GM10847 (cell line): Measurements from ENCODE around the gene MARCOL.

ENCODE experiments used
- POLR2A ChIP-seq: IDR thresholded peaks from 2 replicates; pipeline ENCODE4 v1.6.1; 2011; ENCODE audit not compliant: insufficient read length; ENCODE audit errors: extremely low read depth

MARCOL gene, protein sequence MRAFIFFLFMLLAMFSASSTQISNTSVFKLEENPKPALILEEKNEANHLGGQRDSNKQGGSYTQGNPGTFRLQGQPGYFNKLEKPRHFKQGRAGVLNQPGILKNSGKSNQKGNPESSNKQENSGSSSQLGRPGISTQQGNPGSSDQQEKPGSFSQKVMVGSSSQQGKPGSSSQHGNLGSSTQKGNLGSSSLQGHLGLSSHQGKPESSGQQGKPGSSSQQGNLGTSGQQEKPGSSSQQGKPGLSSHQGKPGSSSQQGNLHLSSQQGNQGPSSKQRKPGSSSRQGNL

GRCh38 chr5:148238418-148238794 is at the start of gene MARCOL:
MARCOL (plus strand) TSS chr5:148238525; CDS start chr5:148238598, 73 bp downstream.
- TF ChIP-seq POLR2A = no peak

GRCh38 chr5:148191010-148191409 is 47.3 kb upstream of the MARCOL start:
- no peak for TF ChIP-seq POLR2A

DNA sequence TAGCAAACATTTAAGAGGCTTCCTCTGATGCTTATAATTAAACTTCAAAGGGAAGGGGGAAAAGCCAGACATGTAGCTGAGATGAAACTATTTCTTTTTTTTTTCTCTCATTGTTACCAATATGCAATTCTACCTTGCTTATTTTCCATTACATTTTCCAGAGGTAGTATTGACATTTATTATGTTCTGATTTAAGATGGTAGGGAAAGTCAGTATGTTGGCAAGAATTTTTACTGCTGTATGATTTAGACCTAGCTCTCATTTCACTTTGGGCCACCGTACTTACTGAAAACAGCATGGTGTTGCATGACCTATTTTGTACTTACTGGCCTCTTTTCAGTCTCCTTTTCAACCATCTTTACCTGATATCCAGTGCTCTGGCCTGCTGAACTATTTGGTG is 45.1 kb upstream of the MARCOL start:
- TF ChIP-seq POLR2A = no peak

GRCh38 chr5:148201151-148201550 is 37.2 kb upstream of the MARCOL start:
- no peak for TF ChIP-seq POLR2A

- TF ChIP-seq POLR2A = no peak
These were observed 35.7 kb upstream of the MARCOL start, which contains the start of gene SPINK6 for GRCh38 chr5:148202531-148203203. SPINK6 (plus strand) TSS chr5:148203042; CDS start chr5:148203097, 55 bp downstream.

- no peak for TF ChIP-seq POLR2A
These were observed 33.1 kb upstream of the MARCOL start for GRCh38 chr5:148205044-148205806.

GRCh38 chr5:148205865-148206264 is 32.5 kb upstream of the MARCOL start:
- TF ChIP-seq POLR2A = no peak

DNA sequence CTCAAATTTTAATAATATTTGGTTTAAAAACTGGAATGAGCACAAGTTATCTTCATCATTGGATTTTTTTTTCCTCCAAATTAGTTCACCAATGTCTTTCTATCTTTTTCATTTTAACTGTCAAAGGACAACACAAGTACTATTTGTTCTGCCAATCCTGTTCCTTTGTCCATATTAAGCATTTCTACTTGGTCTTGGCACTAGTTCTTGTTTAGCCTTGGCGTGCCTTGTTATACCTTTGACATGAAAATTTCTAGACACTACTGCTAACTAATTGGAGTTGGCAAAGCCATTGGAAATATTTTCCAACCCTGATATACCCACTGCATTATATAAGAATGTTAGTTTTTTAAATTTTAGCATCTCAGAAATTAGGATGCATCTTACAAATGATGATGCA is 31.7 kb upstream of the MARCOL start:
- TF ChIP-seq POLR2A = no peak

DNA sequence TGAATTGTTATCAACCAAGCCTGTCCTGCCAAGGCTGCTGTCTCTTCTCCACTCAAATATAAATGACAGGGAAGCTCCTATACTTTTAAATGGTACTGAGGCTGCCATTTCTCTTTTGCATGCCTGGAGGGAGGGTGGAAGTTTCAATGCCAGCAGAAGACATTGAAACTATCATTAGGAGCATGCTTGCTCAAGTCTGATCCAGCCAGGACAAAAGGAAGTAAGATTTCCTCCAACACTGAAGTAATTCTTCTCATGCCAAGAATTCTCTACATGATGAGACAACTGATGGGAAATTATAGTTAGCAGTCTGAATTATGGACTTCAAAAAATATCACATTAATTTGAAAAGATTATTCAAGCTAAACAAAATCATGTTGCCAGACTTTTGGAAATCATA is 30.1 kb upstream of the MARCOL start:
- no peak for TF ChIP-seq POLR2A

DNA sequence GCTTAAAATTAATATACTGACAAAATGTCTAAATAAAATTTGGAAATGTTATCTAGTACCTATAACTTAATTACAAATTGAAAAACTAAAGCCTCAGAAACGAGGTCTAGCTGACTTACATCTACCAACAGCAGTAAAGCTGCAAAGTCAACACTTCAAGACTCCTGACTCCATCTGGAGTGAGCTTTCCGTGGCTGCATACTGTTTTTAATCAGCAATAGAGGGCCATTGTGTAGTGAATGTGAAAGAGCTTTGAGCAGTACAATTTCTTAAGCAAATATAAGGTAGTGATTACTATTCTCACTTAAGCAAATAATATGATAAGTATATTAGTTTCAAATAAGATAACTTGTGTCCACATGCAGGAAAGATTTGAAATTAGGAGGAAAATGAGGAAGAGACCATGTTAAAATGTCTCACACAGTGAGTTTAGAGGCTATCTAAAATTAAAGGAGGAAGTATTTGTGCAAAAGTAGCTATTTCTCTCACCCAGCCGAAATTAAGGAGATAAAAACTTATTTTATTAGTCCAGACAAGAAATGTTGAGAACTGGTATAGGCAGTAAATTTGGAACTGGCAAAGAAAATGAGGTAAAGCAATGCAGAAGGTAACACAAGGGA is 29.1 kb upstream of the MARCOL start:
- no peak for TF ChIP-seq POLR2A

DNA sequence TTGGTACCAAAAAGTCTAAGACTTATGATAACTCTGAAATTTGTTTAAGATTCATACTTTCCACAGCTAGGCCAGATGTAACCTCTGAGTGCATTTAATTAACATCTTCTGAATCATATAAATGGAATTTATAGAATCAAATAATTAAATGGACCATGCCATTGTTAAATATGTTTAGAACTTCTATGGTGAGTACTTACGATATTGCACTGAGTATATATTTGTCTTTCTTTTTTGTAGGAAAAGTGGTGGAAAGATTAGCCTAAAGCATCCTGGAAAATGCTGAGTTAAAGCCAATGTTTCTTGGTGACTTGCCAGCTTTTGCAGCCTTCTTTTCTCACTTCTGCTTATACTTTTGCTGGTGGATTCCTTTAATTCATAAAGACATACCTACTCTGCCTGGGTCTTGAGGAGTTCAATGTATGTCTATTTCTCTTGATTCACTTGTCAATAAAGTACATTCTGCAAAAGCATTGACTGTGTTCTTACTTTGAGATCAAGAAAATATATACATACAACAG is 23.6 kb upstream of the MARCOL start:
- TF ChIP-seq POLR2A = no peak

- TF ChIP-seq POLR2A = no peak
These were observed 16.8 kb upstream of the MARCOL start for GRCh38 chr5:148221508-148221907.

DNA sequence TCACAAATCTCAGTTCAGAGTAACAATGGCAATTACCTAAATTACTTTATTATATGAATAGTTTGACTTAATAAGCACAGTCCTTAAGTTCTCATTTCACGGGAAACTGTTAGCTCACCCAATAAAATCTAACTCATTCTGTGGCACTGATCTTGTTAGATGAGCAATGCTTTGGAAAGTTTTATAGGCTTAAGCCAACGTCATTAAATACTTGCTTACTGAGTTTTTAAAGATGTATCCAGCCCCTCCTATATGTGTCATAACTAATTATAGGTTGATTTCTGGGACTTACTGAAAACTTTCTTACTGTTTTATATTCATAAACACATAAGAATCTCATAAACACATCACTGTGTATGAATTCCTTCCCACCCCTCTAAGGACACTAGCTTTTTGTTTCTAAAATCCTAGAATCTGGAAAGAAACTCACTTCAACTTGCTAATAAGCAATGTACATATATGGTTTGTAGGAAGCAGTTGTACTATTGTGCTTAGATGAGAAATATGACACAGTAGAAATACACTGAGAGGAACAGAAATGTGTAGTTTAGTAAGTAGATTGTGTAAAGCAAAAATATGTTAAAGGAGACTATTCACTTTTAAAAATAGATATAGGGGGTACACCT is 14.1 kb upstream of the MARCOL start:
- TF ChIP-seq POLR2A = no peak

DNA sequence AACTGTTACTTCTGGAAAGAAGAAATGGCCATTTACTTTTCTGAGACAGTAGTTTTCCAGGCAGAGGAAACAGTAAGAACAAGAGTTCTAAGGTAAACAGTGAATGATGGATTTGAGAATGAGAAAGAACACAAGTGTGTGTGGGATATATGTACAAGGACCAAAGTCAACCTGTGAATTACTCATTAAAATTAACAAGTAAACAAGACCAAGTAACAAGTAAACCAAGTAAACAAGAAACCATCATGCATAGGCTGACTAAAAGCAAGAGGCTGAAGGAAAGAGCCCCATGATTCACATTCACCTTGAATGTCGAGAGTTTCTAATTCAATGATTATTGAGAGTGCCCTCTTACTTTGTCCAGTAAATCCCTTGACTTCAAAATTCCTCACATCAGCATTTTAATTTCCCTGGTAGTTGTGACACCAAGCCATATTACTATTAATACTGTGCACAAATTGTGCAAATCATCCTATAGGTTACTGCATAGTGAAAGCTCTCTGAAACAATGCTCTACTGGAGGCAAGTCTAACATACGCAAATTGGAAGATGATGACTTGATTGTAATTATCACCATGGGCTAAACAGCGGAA is 9.8 kb upstream of the MARCOL start:
- no peak for TF ChIP-seq POLR2A

- TF ChIP-seq POLR2A = no peak
These were observed 8.5 kb upstream of the MARCOL start for GRCh38 chr5:148229840-148230239.

GRCh38 chr5:148230240-148230639 is 8.1 kb upstream of the MARCOL start:
- TF ChIP-seq POLR2A = no peak
